Left ventricle myocardium superior (tissue), 1 donor: ENCODE results near the gene OR1A2. TPM values are rescaled to one million over a fixed set of nuclear protein-coding genes. Genes with fewer than 3 reads are reported as not detected.
"Not testable (repeated sequence)": the region's sequence is repeated elsewhere in the genome, so short reads cannot be mapped to it uniquely, and the experiment has no call there.

Source experiments
- ATAC-seq: fragments of 200-7000 bp; cut with Tn5 transposase; one replicate; pipeline ENCODE4 v1.9.1; 2020; ENCODE audit warnings: mild to moderate bottlenecking, moderate library complexity
- DNase-seq: peaks from one replicate; pipeline ENCODE4 v3.0.0-alpha.2; 2020
- intact Hi-C: fragments of 100-400 bp; cut with micrococcal nuclease; formaldehyde crosslinking; loops from one replicate; pipeline ENCODE4 v1.11.0; 2022
- long read RNA-seq: library from polyadenylated mRNA; unstranded; transcript quantifications from one replicate; pipeline ENCODE4 v2.0.0, GENCODE V29; 2021
- total RNA-seq: library from RNA; stranded (reverse); fragmentation: NEBNext Ultra II Directional; extraction: Animal tissue kit (Norgen Biotek cat#: 25700); gene quantifications from one replicate; pipeline ENCODE4 v1.2.1, GENCODE V29; 2021
- donor health status: DM: no; HTN: yes; CAD: no; lungs with severe emphysema.

OR1A2 gene
- not detected for total RNA-seq
- long read RNA-seq = 0 reads

- DNase-seq (no peak), ATAC-seq (no peak)
- intact Hi-C loops = no loop called here
Observed at GRCh38 chr17:3197219-3197618, at the start of gene OR1A2. Gene OR1A2, plus strand, starts transcription at chr17:3197519. Its CDS starts 0 bp downstream, at chr17:3197519.

GRCh38 chr17:3157218-3157617 is 40.1 kb upstream of the OR1A2 start:
- DNase-seq = no peak
- intact Hi-C loops = no loop called here

GRCh38 chr17:3167574-3167973 is 29.7 kb upstream of the OR1A2 start:
- intact Hi-C loops = no loop called here
- DNase-seq (no peak), ATAC-seq (no peak)

More at GRCh38 chr17:3157218-3157617, 40.1 kb upstream of the OR1A2 start:
- ATAC-seq = no peak

DNA sequence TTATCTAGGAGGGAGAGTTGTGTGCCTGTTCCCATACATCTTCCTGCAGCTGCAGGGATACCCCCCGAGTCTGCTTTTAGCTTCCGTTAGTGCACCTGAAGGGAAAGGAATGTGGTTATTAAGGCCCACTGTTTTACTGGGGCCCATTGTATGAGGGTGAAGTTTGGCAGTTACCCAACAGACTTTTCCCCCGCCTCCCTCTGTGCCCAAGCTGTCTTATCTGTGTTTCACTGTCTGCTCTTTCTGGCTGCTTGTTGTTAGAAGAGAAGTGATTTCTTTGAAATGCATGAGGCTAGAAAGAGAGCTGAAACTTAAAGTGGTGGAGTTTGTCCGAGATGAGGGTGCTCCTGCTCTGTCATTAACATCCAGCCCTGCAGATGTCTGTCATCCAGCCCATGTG is 7.4 kb upstream of the OR1A2 start:
- intact Hi-C loops = no loop called here
- ATAC-seq = no peak
- no peak for DNase-seq

GRCh38 chr17:3207367-3207766 is 10.0 kb downstream of the OR1A2 start, which contains the start of gene OR1A1:
Gene OR1A1, plus strand, starts transcription at chr17:3207667. Its CDS starts 7,954 bp downstream, at chr17:3215621.
- intact Hi-C loops = no loop called here
- no peak for DNase-seq
- no peak for ATAC-seq

DNA sequence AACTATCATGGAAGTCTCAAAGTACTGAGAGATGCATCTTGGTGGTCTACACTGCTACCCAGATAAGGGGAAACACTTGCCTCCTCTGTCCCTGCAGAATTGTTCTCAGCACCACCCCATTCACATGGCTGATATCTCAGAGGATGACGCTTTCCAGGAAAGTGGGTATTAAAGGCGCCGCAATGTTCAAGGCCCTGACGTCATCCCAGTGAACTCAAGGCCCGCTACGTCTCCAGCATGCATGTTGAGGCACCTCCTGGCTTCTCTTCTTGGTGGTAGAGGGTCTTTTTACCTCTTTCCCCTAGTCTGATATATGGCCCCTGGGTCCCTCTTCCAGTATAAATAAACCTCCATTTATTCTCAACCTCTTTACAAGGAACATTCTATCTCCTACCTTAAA is 11.2 kb downstream of the OR1A2 start:
- no peak for DNase-seq
- intact Hi-C loops = no loop called here
- ATAC-seq = no peak

DNA sequence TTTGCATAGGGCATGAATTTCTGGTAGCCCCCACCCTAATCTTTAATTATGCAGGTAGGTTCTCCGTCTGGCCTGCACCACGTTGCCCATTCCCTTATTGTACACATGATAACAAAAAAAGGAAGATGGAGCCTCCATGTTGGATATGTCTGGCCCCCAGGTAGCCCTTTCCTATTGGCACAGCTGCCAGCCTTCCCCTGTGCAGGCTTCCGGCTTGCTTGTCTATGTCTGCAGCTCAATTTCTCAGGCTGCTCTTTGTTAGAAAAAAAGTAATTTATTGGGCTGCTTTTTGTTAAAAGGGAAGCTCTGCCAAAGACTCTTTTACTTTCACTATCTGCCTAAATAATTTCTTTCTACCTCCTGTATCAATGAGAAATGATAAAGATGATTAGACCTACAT is 15.7 kb downstream of the OR1A2 start:
- DNase-seq (no peak), ATAC-seq (no peak)
- intact Hi-C loops = no loop called here

- DNase-seq (no peak), ATAC-seq (no peak)
- intact Hi-C loops = no loop called here
Observed at GRCh38 chr17:3213587-3213986, 16.3 kb downstream of the OR1A2 start.

DNA sequence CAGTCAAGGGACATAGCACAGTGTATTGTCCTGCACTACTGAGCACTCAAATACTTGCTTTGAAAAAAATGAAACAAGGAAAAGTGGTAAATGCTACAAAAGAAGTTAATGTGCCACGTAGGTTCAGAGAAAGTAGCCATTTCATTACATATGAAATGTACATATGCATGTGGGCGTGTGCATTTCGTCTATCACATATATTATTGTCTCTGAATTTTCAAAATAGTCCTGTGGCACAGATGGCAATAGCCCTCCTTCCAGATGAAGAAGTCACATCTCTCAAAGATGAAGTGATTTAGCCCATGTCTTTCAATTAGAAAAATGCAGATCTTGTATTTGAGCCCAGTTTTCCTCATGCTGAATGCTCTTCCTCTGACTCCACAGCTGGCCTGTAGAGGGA is 22.7 kb downstream of the OR1A2 start:
- DNase-seq, ATAC-seq, intact Hi-C loops: not testable (repeated sequence)

DNA sequence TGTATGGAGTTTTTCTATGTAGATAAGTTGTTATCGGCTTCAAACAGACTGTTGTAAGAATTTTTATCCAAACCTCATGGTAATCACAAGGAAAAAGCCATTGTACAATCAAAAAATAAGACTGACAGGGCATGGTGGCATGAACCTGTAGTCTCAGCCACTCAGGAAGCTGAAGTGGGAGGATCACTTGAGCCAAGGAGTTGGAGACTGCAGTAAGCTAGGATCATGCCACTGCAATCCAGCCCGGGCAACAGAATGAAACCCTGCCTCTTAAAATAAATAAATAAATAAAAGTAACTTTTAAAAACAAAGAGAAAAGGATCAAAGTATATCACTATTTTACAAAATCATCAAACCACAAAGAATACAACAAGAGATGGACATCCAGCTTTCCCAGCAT is 24.5 kb downstream of the OR1A2 start:
- no peak for ATAC-seq
- no peak for DNase-seq
- intact Hi-C loops = no loop called here

DNA sequence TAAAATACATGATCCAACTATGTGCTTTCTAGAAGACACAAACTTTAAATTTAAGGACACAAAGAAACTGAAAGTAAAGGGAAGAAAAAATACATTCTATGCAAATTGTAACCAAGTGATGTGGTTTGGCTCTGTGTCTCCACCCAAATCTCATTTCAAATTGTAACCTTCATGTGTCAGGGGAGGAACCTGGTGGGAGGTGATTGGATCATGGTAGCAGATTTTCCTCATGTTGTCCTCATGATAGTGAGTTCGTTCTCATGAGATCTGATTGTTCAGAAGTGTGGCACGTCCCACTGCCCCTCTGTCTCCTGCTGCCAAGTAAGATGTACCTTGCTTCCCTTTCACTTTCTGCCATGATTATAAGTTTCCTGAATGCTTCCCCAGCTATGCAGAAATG is 25.2 kb downstream of the OR1A2 start:
- ATAC-seq (no peak), DNase-seq (no peak)
- intact Hi-C loops = no loop called here

- DNase-seq, ATAC-seq, intact Hi-C loops: not testable (repeated sequence)
Observed at GRCh38 chr17:3224721-3225352, 27.5 kb downstream of the OR1A2 start.

DNA sequence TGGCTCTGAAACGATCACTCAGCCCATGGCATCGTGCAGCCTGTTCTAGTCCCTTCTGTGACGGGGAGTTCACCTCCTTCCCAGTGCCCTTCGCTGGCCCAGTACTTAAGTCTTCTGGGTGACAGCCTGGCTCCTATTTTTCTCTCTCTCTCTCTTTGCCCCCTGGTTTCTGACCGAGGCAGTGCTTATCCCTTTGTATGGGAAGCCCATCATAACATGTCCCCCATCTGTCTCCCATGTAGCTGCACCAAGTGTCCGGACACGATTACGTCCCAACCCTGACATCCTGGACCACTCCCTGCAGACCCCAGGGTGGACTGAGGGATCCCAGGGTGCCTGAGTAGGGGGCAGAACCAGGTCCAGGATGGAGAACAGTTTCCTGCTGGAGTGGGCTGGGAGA is 35.0 kb downstream of the OR1A2 start:
- ATAC-seq, DNase-seq, intact Hi-C loops: not testable (repeated sequence)

GRCh38 chr17:3238685-3239084 is 41.4 kb downstream of the OR1A2 start:
- DNase-seq, intact Hi-C loops: not testable (repeated sequence)
- ATAC-seq = peak; percentile 55

- intact Hi-C loops = not testable (repeated sequence)
Observed at GRCh38 chr17:3241044-3241443, 43.7 kb downstream of the OR1A2 start.

DNA sequence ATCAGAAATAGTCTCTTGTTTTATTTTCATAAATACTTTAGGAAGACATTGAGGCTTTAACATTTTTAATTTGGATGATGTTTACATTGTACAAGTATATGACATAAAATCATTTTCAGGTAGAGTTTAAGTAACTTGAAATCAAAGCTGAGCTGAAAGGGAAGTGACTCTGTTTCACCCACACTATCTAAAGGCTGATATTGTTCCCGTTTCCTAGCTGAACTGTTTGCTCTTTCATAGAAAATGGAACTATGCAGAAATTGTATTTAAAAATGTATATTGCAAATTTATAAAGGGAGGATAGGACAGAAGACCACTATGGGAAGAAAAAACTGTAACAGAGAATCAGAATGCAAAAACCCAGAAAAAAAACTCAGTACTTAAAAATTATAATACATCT is 47.5 kb downstream of the OR1A2 start:
- intact Hi-C loops, ATAC-seq: not testable (repeated sequence)

More at GRCh38 chr17:3241044-3241443, 43.7 kb downstream of the OR1A2 start:
- DNase-seq, ATAC-seq: not testable (repeated sequence)

More for the DNA sequence above, 47.5 kb downstream of the OR1A2 start:
- not testable (repeated sequence) for DNase-seq

Other genes starting within 250 kb of the OR1A2 start
- not detected for gene OR1D5, start 133.9 kb upstream of the OR1A2 start, total RNA-seq
- not detected for gene OR1D2, start 93.1 kb upstream of the OR1A2 start, total RNA-seq
- not detected for gene OR1G1, start 70.0 kb upstream of the OR1A2 start, total RNA-seq
- gene OR1A1, start 10.1 kb downstream of the OR1A2 start, total RNA-seq = not detected
- gene OR3A1, start 100.8 kb downstream of the OR1A2 start, total RNA-seq = not detected
- gene OR3A2, start 188.8 kb downstream of the OR1A2 start, total RNA-seq = not detected
- gene OR1E1, start 200.9 kb downstream of the OR1A2 start, total RNA-seq = not detected
- gene OR3A3, start 213.9 kb downstream of the OR1A2 start, total RNA-seq = not detected
- gene OR1E2, start 236.3 kb downstream of the OR1A2 start, total RNA-seq = not detected